Thymus (tissue), 14 donors: Measurements from ENCODE around the gene MED12. TPM values are rescaled to one million over a fixed set of nuclear protein-coding genes. Genes with fewer than 3 reads are reported as not detected.
A peak's percentile ranks its signal among the peaks of the same experiment; 100 is the strongest.

Experiments used
- DNase-seq, 9 donors: peaks; one replicate each; pipeline ENCODE4 v3.0.0-alpha.2; 2013; ENCODE audit warnings: low spot score in 9 of 9, low read depth in 6 of 9, missing footprints in 1 of 9
- H3K27ac ChIP-seq, 2 donors: one replicate each; pipeline ENCODE4 v1.5.1; 2013; ENCODE audit warnings: control low read depth in 1 of 2, low read depth in 1 of 2, low read length in 1 of 2, mild to moderate bottlenecking in 1 of 2, moderate library complexity in 1 of 2
- H3K27me3 ChIP-seq, 2 donors: one replicate each; pipeline ENCODE4 v1.5.1; 2013; ENCODE audit warnings: low read length in 1 of 2; ENCODE audit not compliant: control insufficient read depth in 2 of 2, insufficient read depth in 1 of 2
- H3K36me3 ChIP-seq, 2 donors: one replicate each; pipeline ENCODE4 v1.5.1; 2013; ENCODE audit warnings: low read length in 1 of 2, mild to moderate bottlenecking in 1 of 2, moderate library complexity in 1 of 2; ENCODE audit not compliant: control insufficient read depth in 2 of 2, insufficient read depth in 2 of 2
- H3K4me1 ChIP-seq, 2 donors: one replicate each; pipeline ENCODE4 v1.5.1; 2013; ENCODE audit warnings: low read length in 2 of 2; ENCODE audit not compliant: control insufficient read depth in 2 of 2, insufficient read depth in 2 of 2
- H3K4me3 ChIP-seq, 2 donors: one replicate each; pipeline ENCODE4 v1.5.1; 2013; ENCODE audit warnings: low read length in 2 of 2, control low read depth in 1 of 2, mild to moderate bottlenecking in 1 of 2
- H3K9me3 ChIP-seq, 2 donors: one replicate each; pipeline ENCODE4 v1.5.1; 2013; ENCODE audit warnings: low read length in 1 of 2, mild to moderate bottlenecking in 1 of 2; ENCODE audit not compliant: control insufficient read depth in 2 of 2, insufficient read depth in 1 of 2
- WGBS: extraction: QIAGEN DNeasy Blood & Tissue Kit; methylation state at CpG from one replicate; pipeline ENCODE4 v1.1.7; 2013; 5-methylcytosine and 5-hydroxymethylcytosine counted together
- long read RNA-seq, 10 donors: transcript quantifications; one replicate each; lab custom pipeline, GENCODE V29; 2026
- polyA plus RNA-seq: library from polyadenylated mRNA; stranded (reverse); fragments of 200-250 nt; gene quantifications from one replicate; pipeline ENCODE4 v1.2.3, GENCODE V29; 2013
- total RNA-seq: library from RNA; stranded (reverse); fragments of 120-200 nt; gene quantifications from one replicate; pipeline ENCODE4 v1.2.4, GENCODE V29; 2013
- donor health status: healthy.

The MED12 gene
- 11.0 TPM for total RNA-seq
- 9.3 TPM for polyA plus RNA-seq
- long read RNA-seq, donor 1, result 0 reads
- long read RNA-seq, donor 2, partial matches to known transcripts, result 5 of 7 reads
- long read RNA-seq, donor 2, other reads (novel, unspliced or antisense), result 0 of 7 reads
- long read RNA-seq, donor 3, partial matches to known transcripts, result 0 of 1 reads
- long read RNA-seq, donor 3, other reads (novel, unspliced or antisense), result 0 of 1 reads
- long read RNA-seq, donor 4, result 0 reads
- long read RNA-seq, donor 5, partial matches to known transcripts, result 6 of 8 reads
- long read RNA-seq, donor 5, other reads (novel, unspliced or antisense), result 0 of 8 reads
- long read RNA-seq, donor 6, partial matches to known transcripts, result 0 of 2 reads
- long read RNA-seq, donor 6, other reads (novel, unspliced or antisense), result 0 of 2 reads
- long read RNA-seq, donor 7, result 0 reads
- long read RNA-seq, donor 8, result 0 reads
- long read RNA-seq, donor 9, result 0 reads
- long read RNA-seq, donor 10, partial matches to known transcripts, result 5 of 5 reads
- long read RNA-seq, donor 10, other reads (novel, unspliced or antisense), result 0 of 5 reads

GRCh38 chrX:71118032-71118984 is at the start of gene MED12:
TSS of gene MED12 (plus strand) at chrX:71118596. CDS start at chrX:71118755, 159 bp downstream.
- peak in 6 of 9 donors; percentile 58 to 88 (median 72) for DNase-seq
- Histone ChIP-seq H3K27me3 (no peaks in the 10 kb centered on the region), H3K9me3 (no peaks in the 10 kb centered on the region), H3K27ac (peak within 1 kb of the TSS; percentile 72 to 74), H3K36me3 (peaks cover 22 to 35% of the 10 kb centered on the region in 2 donors), H3K4me1 (peaks cover 8 to 17% of the 10 kb centered on the region in 2 donors), H3K4me3 (peak within 1 kb of the TSS; percentile 68 to 83)
- WGBS, result 3% methylated on average over 56 of the region's 56 CpGs

DNA sequence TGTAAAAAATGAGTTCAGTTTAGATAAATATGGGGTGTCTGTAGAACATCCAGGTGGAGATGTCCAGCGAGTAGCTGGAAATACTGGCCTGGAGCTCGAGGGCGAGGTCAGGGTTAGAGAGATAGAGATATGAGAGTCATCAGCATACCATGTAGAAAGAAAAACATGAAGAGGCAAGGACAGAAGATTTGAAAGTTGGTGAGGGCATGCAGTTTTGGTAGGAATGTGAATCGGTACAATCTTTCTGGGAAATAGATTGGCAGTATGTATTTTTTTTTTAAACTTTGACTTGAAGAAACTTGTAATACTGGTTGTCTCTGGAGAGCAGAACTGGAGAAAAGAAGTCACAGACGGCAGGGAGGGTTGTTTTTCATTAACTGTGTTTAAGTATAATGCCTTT is 47.9 kb upstream of the MED12 start:
- no peak for DNase-seq
- Histone ChIP-seq H3K9me3 (no peaks in the 10 kb centered on the region), H3K27me3 (no peaks in the 10 kb centered on the region), H3K27ac (no peak overlapping the region), H3K4me3 (no peak overlapping the region), H3K4me1 (peaks cover 0 to 2% of the 10 kb centered on the region in 2 donors), H3K36me3 (no peaks in the 10 kb centered on the region)
- WGBS, result 95% methylated on average over 5 of the region's 5 CpGs

DNA sequence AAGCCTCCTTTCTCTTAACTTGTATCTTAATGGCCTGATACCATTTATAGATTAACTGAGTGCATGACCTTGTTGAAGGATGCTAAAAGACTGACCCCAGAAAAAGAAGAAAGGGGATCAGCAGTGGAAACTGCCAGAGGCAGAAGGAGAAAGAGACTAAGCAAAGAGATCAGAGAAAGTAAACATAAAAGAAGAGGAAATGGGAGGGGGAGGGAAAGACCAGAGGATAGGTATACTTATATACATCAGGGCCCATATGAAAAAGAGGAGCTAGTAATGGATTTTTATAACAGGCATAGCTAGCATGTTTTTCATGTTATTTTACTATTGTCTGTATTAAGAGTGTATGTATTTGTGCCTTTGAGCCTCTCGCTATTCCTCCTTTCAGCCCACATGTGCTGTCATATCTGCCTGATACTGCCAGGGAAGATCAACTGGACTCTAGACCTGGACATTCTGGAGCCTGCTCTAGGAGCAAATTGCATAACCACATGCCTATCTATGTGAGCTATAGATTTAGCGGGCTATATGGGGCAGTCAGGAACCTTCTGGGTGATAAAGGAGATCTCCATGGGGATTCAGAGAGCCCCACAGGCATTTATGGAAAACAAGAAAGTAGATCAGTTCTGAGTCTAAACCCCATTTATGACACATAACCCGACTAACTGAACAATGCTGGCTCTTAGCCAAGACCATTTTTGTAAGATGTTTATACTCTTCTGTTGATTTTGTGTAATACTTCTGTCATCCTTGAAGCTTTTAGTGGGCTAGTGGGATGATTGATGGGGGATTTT is 36.9 kb upstream of the MED12 start:
- peak in 1 of 9 donors; percentile 51 for DNase-seq
- no peak overlapping the region for H3K27ac ChIP-seq
- WGBS, result 86% methylated on average over 3 of the region's 3 CpGs
- no peak overlapping the region for H3K4me3 ChIP-seq
- no peaks in the 10 kb centered on the region for H3K36me3 ChIP-seq
- peaks cover 3 to 4% of the 10 kb centered on the region in 2 donors for H3K4me1 ChIP-seq
- no peaks in the 10 kb centered on the region for H3K27me3 ChIP-seq
- H3K9me3 ChIP-seq, result no peaks in the 10 kb centered on the region

GRCh38 chrX:71082124-71082647 is 36.2 kb upstream of the MED12 start:
- no peak for DNase-seq
- Histone ChIP-seq H3K9me3 (no peaks in the 10 kb centered on the region), H3K4me1 (peaks cover 3 to 4% of the 10 kb centered on the region in 2 donors), H3K27me3 (no peaks in the 10 kb centered on the region), H3K4me3 (no peak overlapping the region), H3K27ac (no peak overlapping the region), H3K36me3 (no peaks in the 10 kb centered on the region)
- WGBS, result 95% methylated on average over 5 of the region's 5 CpGs

- Histone ChIP-seq H3K9me3 (no peaks in the 10 kb centered on the region), H3K4me1 (peaks cover 3 to 4% of the 10 kb centered on the region in 2 donors), H3K27me3 (no peaks in the 10 kb centered on the region), H3K4me3 (no peak overlapping the region), H3K27ac (no peak overlapping the region), H3K36me3 (no peaks in the 10 kb centered on the region)
- DNase-seq, result no peak
- 96% methylated on average over 4 of the region's 4 CpGs for WGBS
Observed at GRCh38 chrX:71082822-71083221, 35.6 kb upstream of the MED12 start.

DNA sequence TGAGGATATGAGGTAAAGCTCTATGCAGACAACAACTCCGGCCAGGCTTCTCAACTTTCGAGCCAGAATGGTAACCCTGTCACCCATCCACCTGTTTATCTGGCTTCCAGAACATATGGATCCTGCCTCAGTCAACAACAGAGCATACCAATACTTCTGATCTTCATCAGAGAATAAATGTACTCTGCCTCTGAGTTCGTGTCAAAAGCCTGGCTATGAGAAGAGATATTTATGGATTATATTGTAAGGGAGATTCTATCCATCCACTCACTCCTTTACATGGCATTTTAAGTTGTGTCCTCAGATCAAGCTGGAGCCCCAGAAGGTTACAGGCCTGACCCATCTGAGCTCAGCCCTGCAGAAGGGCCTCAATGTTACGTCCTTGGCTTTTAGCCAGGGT is 32.5 kb upstream of the MED12 start:
- H3K36me3 ChIP-seq, result no peaks in the 10 kb centered on the region
- H3K4me3 ChIP-seq, result no peak overlapping the region
- DNase-seq, result no peak
- H3K27ac ChIP-seq, result no peak overlapping the region
- no peaks in the 10 kb centered on the region for H3K9me3 ChIP-seq
- 96% methylated on average over 4 of the region's 4 CpGs for WGBS
- H3K4me1 ChIP-seq, result peaks cover 3 to 4% of the 10 kb centered on the region in 2 donors
- H3K27me3 ChIP-seq, result no peaks in the 10 kb centered on the region

GRCh38 chrX:71091263-71091662 is 27.1 kb upstream of the MED12 start:
- Histone ChIP-seq H3K9me3 (no peaks in the 10 kb centered on the region), H3K4me3 (no peak overlapping the region), H3K27me3 (peaks cover 0 to under 1% of the 10 kb centered on the region in 2 donors), H3K4me1 (no peaks in the 10 kb centered on the region), H3K36me3 (no peaks in the 10 kb centered on the region), H3K27ac (no peak overlapping the region)
- no peak for DNase-seq
- 97% methylated on average over 5 of the region's 5 CpGs for WGBS

GRCh38 chrX:71095033-71095432 is 23.4 kb upstream of the MED12 start:
- no peak overlapping the region for H3K27ac ChIP-seq

More at GRCh38 chrX:71095033-71095432, 23.4 kb upstream of the MED12 start:
- no peaks in the 10 kb centered on the region for H3K36me3 ChIP-seq
- H3K4me3 ChIP-seq, result peak overlapping the region; percentile 54 to 63
- WGBS, result 31% methylated on average over 6 of the region's 6 CpGs
- no peak for DNase-seq
- peaks cover 3 to 26% of the 10 kb centered on the region in 2 donors for H3K4me1 ChIP-seq
- H3K9me3 ChIP-seq, result no peaks in the 10 kb centered on the region
- peaks cover 0 to 5% of the 10 kb centered on the region in 2 donors for H3K27me3 ChIP-seq
